ENCODE results near the gene TMEM165.

DNA sequence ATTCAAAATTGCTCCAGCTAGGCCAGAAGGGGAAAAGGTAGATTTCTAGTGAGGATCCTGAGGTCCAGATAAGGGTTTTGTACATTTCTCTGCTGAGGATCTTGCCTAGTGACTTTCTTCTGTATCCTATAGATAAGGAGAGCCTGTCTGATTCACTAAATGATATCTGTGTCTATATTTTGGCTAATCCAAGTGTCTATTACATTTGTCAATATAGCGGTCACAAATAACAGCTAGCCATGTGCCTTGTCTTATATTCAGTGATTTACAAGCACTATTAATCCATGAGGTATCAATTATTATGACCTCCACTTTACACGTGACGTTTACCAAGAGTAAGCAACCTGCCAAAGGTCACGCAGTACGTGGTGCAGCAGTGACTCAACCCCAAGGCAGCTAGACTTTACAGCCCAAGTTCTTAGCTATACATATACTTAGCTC, 41.6 kb downstream of the TMEM165 start:
- no peak for TF ChIP-seq POLR2AphosphoS5 (IDR thresholded peaks at IDR 0.05)
- TF ChIP-seq CTCF (IDR thresholded peaks at IDR 0.05) = no peak
